ENCODE measurements around the gene TUSC2.
"Not testable (repeated sequence)": the region's sequence is repeated elsewhere in the genome, so short reads cannot be mapped to it uniquely, and the experiment has no call there.

The TUSC2 gene

GRCh38 chr3:50288387-50289007 lies 39.5 kb downstream of the TUSC2 start (continued):
- TF ChIP-seq TOX (CRISPR knock-in tag; IDR thresholded peaks at IDR 0.05; ENCODE audit: borderline replicate concordance) (no peak), ZNF70 (CRISPR knock-in tag; IDR thresholded peaks at IDR 0.05) (no peak), ZC3H10 (CRISPR knock-in tag; IDR thresholded peaks at IDR 0.05) (no peak), CSRNP3 (CRISPR knock-in tag; IDR thresholded peaks at IDR 0.05) (no peak), BACH2 (CRISPR knock-in tag; IDR thresholded peaks at IDR 0.05; ENCODE audit: borderline replicate concordance) (no peak), SNAI2 (CRISPR knock-in tag; IDR thresholded peaks at IDR 0.05) (no peak), ISL1 (CRISPR knock-in tag; IDR thresholded peaks at IDR 0.05) (no peak), CSDC2 (CRISPR knock-in tag; IDR thresholded peaks at IDR 0.05) (no peak)

- TF ChIP-seq ZFP30 (CRISPR knock-in tag; IDR thresholded peaks at IDR 0.05) (no peak), ZNF565 (CRISPR knock-in tag; conservative IDR thresholded peaks at IDR 0.05; ENCODE audit: low read depth) (no peak), ZNF8 (CRISPR knock-in tag; IDR thresholded peaks at IDR 0.05) (no peak)
- no peak for ATAC-seq
Observed at GRCh38 chr3:50287262-50287661, 40.8 kb downstream of the TUSC2 start.

GRCh38 chr3:50286322-50287227 lies 41.4 kb downstream of the TUSC2 start:
- no peak for ATAC-seq
- TF ChIP-seq ZNF565 (CRISPR knock-in tag; conservative IDR thresholded peaks at IDR 0.05; ENCODE audit: low read depth): no peak
- TF ChIP-seq ARNTL (CRISPR knock-in tag; IDR thresholded peaks at IDR 0.05; ENCODE audit: borderline replicate concordance, low read depth): no peak
- no peak for TF ChIP-seq BACH2 (CRISPR knock-in tag; IDR thresholded peaks at IDR 0.05; ENCODE audit: borderline replicate concordance)
- no peak for TF ChIP-seq ISL1 (CRISPR knock-in tag; IDR thresholded peaks at IDR 0.05)
- no peak for TF ChIP-seq ZNF8 (CRISPR knock-in tag; IDR thresholded peaks at IDR 0.05)
- no peak for TF ChIP-seq RARB (CRISPR knock-in tag; IDR thresholded peaks at IDR 0.05)
- no peak for TF ChIP-seq CSRNP3 (CRISPR knock-in tag; IDR thresholded peaks at IDR 0.05)
- no peak for TF ChIP-seq ZFP3 (CRISPR knock-in tag; IDR thresholded peaks at IDR 0.05)
- TF ChIP-seq ZC3H10 (CRISPR knock-in tag; IDR thresholded peaks at IDR 0.05): no peak
- no peak for TF ChIP-seq SNAI2 (CRISPR knock-in tag; IDR thresholded peaks at IDR 0.05)

GRCh38 chr3:50284121-50284520 lies 43.9 kb downstream of the TUSC2 start:
- not testable (repeated sequence) for ATAC-seq

GRCh38 chr3:50279255-50280016 lies 48.6 kb downstream of the TUSC2 start:
- no peak for ATAC-seq
- no peak for TF ChIP-seq TOX (CRISPR knock-in tag; IDR thresholded peaks at IDR 0.05; ENCODE audit: borderline replicate concordance)
- no peak for TF ChIP-seq CSRNP3 (CRISPR knock-in tag; IDR thresholded peaks at IDR 0.05)
- TF ChIP-seq ZNF8 (CRISPR knock-in tag; IDR thresholded peaks at IDR 0.05): no peak
- no peak for TF ChIP-seq POU6F1 (CRISPR knock-in tag; IDR thresholded peaks at IDR 0.05; ENCODE audit: borderline replicate concordance, low read depth)
- TF ChIP-seq PATZ1 (CRISPR knock-in tag; IDR thresholded peaks at IDR 0.05; ENCODE audit: borderline replicate concordance): no peak
- TF ChIP-seq OSR1 (CRISPR knock-in tag; IDR thresholded peaks at IDR 0.05): no peak
- no peak for TF ChIP-seq CSDC2 (CRISPR knock-in tag; IDR thresholded peaks at IDR 0.05)
- TF ChIP-seq ZNF70 (CRISPR knock-in tag; IDR thresholded peaks at IDR 0.05): no peak
- no peak for TF ChIP-seq ESRRG (CRISPR knock-in tag; IDR thresholded peaks at IDR 0.05)

All from SK-N-SH treated with all-trans-retinoic acid at 6 μM for 48 hours (cell line).